HEK293 (cell line): ENCODE results near the gene USP13.
A peak's percentile ranks its signal among the peaks of the same experiment; 100 is the strongest.

Experiments used
- CTCF ChIA-PET: fragments of 350-600 bp; formaldehyde crosslinking; extraction: SDS; loops from one replicate; lab custom pipeline; 2021; ENCODE audit warnings: antibody characterized with exemption; lab: Yijun Ruan, JAX
- POLR2A ChIA-PET: fragments of 300-600 bp; formaldehyde crosslinking; extraction: SDS; loops from one replicate; lab custom pipeline; 2020; ENCODE audit warnings: antibody characterized with exemption, inconsistent platforms; lab: Yijun Ruan, JAX
- H3K27ac ChIP-seq: fragments of 200-500 bp; sonication (Bioruptor generic); 2 replicates; pipeline ENCODE4 v1.5.1; 2014; ENCODE audit warnings: low read depth, low read length, control low read depth, inconsistent platforms; ENCODE audit errors: extremely low read depth
- H3K36me3 ChIP-seq, 2 experiments: fragments of 200-500 bp in 1 of 2; sonication (Bioruptor generic) in 1 of 2; 1 replicate in 1 of 2; 2 replicates in 1 of 2; pipeline ENCODE4 v1.5.1; 2014 to 2017; ENCODE audit warnings: inconsistent platforms in 2 of 2, low read length in 2 of 2; ENCODE audit not compliant: control insufficient read depth in 2 of 2, insufficient read depth in 1 of 2
- H3K4me1 ChIP-seq: fragments of 200-500 bp; sonication (Bioruptor generic); 2 replicates; pipeline ENCODE4 v1.5.1; 2014; ENCODE audit warnings: mild to moderate bottlenecking, low read length, inconsistent platforms; ENCODE audit not compliant: control insufficient read depth, insufficient read depth
- H3K4me3 ChIP-seq: 2 replicates; pipeline ENCODE4 v1.5.1; 2011; ENCODE audit warnings: low read depth, mild to moderate bottlenecking, control low read depth, low read length, moderate library complexity
- H3K9me3 ChIP-seq: fragments of 200-500 bp; sonication (Bioruptor generic); 2 replicates; pipeline ENCODE4 v1.5.1; 2014; ENCODE audit warnings: low read depth, low read length, inconsistent platforms; ENCODE audit not compliant: control insufficient read depth, insufficient read depth
- GLIS2 ChIP-seq: fragments of 450-650 bp; formaldehyde crosslinking; IDR thresholded peaks from 2 replicates; pipeline ENCODE4 v1.5.1; 2016; ENCODE audit warnings: missing biosample characterization, missing genetic modification characterization
- KLF17 ChIP-seq: fragments of 450-650 bp; formaldehyde crosslinking; IDR thresholded peaks from 2 replicates; pipeline ENCODE4 v1.5.1; 2016; ENCODE audit warnings: missing biosample characterization, missing genetic modification characterization
- MEIS1 ChIP-seq: sonication (generic); formaldehyde crosslinking; IDR thresholded peaks from 2 replicates; pipeline ENCODE4 v1.8.1; 2022; ENCODE audit warnings: missing genetic modification reagents, mild to moderate bottlenecking, borderline replicate concordance
- OSR2 ChIP-seq: fragments of 450-650 bp; formaldehyde crosslinking; IDR thresholded peaks from 2 replicates; pipeline ENCODE4 v1.5.1; 2016; ENCODE audit warnings: missing biosample characterization, missing genetic modification characterization
- PRDM2 ChIP-seq: fragments of 450-650 bp; formaldehyde crosslinking; IDR thresholded peaks from 2 replicates; pipeline ENCODE4 v1.5.1; 2016; ENCODE audit warnings: missing biosample characterization, missing genetic modification characterization, borderline replicate concordance
- PRDM6 ChIP-seq: fragments of 450-650 bp; formaldehyde crosslinking; IDR thresholded peaks from 2 replicates; pipeline ENCODE4 v1.5.1; 2017; ENCODE audit warnings: missing biosample characterization, missing genetic modification characterization
- ZFP69B ChIP-seq: fragments of 450-650 bp; formaldehyde crosslinking; IDR thresholded peaks from 2 replicates; pipeline ENCODE4 v1.5.1; 2016; ENCODE audit warnings: missing biosample characterization, missing genetic modification characterization
- ZNF10 ChIP-seq: fragments of 450-650 bp; formaldehyde crosslinking; IDR thresholded peaks from 2 replicates; pipeline ENCODE4 v1.5.1; 2017; ENCODE audit warnings: missing biosample characterization, missing genetic modification characterization
- ZNF132 ChIP-seq: fragments of 450-650 bp; formaldehyde crosslinking; IDR thresholded peaks from 2 replicates; pipeline ENCODE4 v1.5.1; 2017; ENCODE audit warnings: missing biosample characterization, missing genetic modification characterization, borderline replicate concordance
- ZNF133 ChIP-seq: fragments of 450-650 bp; formaldehyde crosslinking; IDR thresholded peaks from 2 replicates; pipeline ENCODE4 v1.5.1; 2016; ENCODE audit warnings: missing biosample characterization, missing genetic modification characterization
- ZNF138 ChIP-seq: fragments of 450-650 bp; formaldehyde crosslinking; IDR thresholded peaks from 2 replicates; pipeline ENCODE4 v1.5.1; 2016; ENCODE audit warnings: missing biosample characterization, missing genetic modification characterization, borderline replicate concordance
- ZNF140 ChIP-seq: fragments of 450-650 bp; formaldehyde crosslinking; IDR thresholded peaks from 2 replicates; pipeline ENCODE4 v1.5.1; 2016; ENCODE audit warnings: missing biosample characterization, missing genetic modification characterization
- ZNF184 ChIP-seq: fragments of 450-650 bp; IDR thresholded peaks from 2 replicates; pipeline ENCODE4 v1.5.1; 2018; ENCODE audit warnings: missing biosample characterization, mild to moderate bottlenecking, missing genetic modification characterization
- ZNF214 ChIP-seq: fragments of 450-650 bp; formaldehyde crosslinking; IDR thresholded peaks from 2 replicates; pipeline ENCODE4 v1.5.1; 2017; ENCODE audit warnings: missing biosample characterization, mild to moderate bottlenecking, missing genetic modification characterization, borderline replicate concordance
- ZNF248 ChIP-seq: fragments of 450-650 bp; formaldehyde crosslinking; IDR thresholded peaks from 2 replicates; pipeline ENCODE4 v1.5.1; 2017; ENCODE audit warnings: missing biosample characterization, missing genetic modification characterization
- ZNF366 ChIP-seq: fragments of 450-650 bp; formaldehyde crosslinking; conservative IDR thresholded peaks from 2 replicates; pipeline ENCODE4 v1.5.1; 2016; ENCODE audit warnings: missing biosample characterization, missing genetic modification characterization
- ZNF394 ChIP-seq: fragments of 450-650 bp; formaldehyde crosslinking; IDR thresholded peaks from 2 replicates; pipeline ENCODE4 v1.5.1; 2016; ENCODE audit warnings: missing biosample characterization, missing genetic modification characterization, mild to moderate bottlenecking, moderate library complexity, borderline replicate concordance
- ZNF585B ChIP-seq: fragments of 450-650 bp; formaldehyde crosslinking; IDR thresholded peaks from 2 replicates; pipeline ENCODE4 v1.5.1; 2016; ENCODE audit warnings: missing biosample characterization, missing genetic modification characterization
- ZNF664 ChIP-seq: fragments of 450-650 bp; formaldehyde crosslinking; IDR thresholded peaks from 2 replicates; pipeline ENCODE4 v1.5.1; 2016; ENCODE audit warnings: missing biosample characterization, missing genetic modification characterization
- ZNF791 ChIP-seq: fragments of 450-650 bp; formaldehyde crosslinking; IDR thresholded peaks from 2 replicates; pipeline ENCODE4 v1.5.1; 2016; ENCODE audit warnings: missing biosample characterization, missing genetic modification characterization

USP13 gene

GRCh38 chr3:179652447-179653095, at the start of gene USP13 (continued):
- peak; percentile 67 for TF ChIP-seq GLIS2 (tag by site-specific recombination)

GRCh38 chr3:179603321-179603720, 49.5 kb upstream of the USP13 start:
- Histone ChIP-seq H3K4me1 (no peaks in the 10 kb centered on the region; the same call in 1 of the 2 replicates), H3K27ac (no peak overlapping the region), H3K4me3 (peak overlapping the region; percentile 91), H3K9me3 (no peaks in the 10 kb centered on the region), H3K36me3 (peaks cover 30 to 51% of the 10 kb centered on the region in 2 experiments)
- POLR2A ChIA-PET: interaction anchor here (0.8 kb wide), 1 partner anchor 41 kb away, joined by 3 read pairs; the partner anchor contains the start of gene ACTL6A
- CTCF ChIA-PET: interaction anchor here (0.7 to 1.9 kb wide), 5 partner anchors 12 to 368 kb away, joined by 3 to 6 read pairs (median 4); no protein-coding TSS in a partner anchor
- TF ChIP-seq ZNF132 (tag by site-specific recombination): no peak
- no peak for TF ChIP-seq ZNF10 (tag by site-specific recombination)
- TF ChIP-seq ZNF184 (tag by site-specific recombination): no peak
- TF ChIP-seq PRDM2 (tag by site-specific recombination): no peak
- no peak for TF ChIP-seq PRDM6
- TF ChIP-seq ZNF394 (tag by site-specific recombination): no peak
- TF ChIP-seq ZNF791 (tag by site-specific recombination): no peak
- TF ChIP-seq ZNF138: no peak
- TF ChIP-seq OSR2 (tag by site-specific recombination): no peak
- no peak for TF ChIP-seq ZNF140 (tag by site-specific recombination)
- no peak for TF ChIP-seq ZNF214 (tag by site-specific recombination)
- no peak for TF ChIP-seq ZNF133
- no peak for TF ChIP-seq ZFP69B (tag by site-specific recombination)
- no peak for TF ChIP-seq ZNF366 (tag by site-specific recombination)
- no peak for TF ChIP-seq ZNF664 (tag by site-specific recombination)
- TF ChIP-seq MEIS1 (CRISPR knock-in tag): no peak
- no peak for TF ChIP-seq ZNF248 (tag by site-specific recombination)
- no peak for TF ChIP-seq KLF17
- no peak for TF ChIP-seq ZNF585B (tag by site-specific recombination)
